Spleen (tissue), 7 donors: ENCODE results near the gene PALD1.

Experiments used
- CTCF ChIP-seq, 11 experiments: fragments of 200-600 bp in 7 of 11; fragments of 450-650 bp in 4 of 11; sonication (generic) in 4 of 11; IDR thresholded peaks in 8 of 11; conservative IDR thresholded peaks in 3 of 11; 1 replicate in 7 of 11; 2 replicates in 4 of 11; pipeline versions ENCODE4 v1.4.0 to v1.8.0; 2016 to 2021; ENCODE audit warnings: antibody characterized with exemption in 11 of 11, inconsistent platforms in 4 of 11, mild to moderate bottlenecking in 1 of 11
- POLR2A ChIP-seq, 3 donors: fragments of 450-650 bp; IDR thresholded peaks; one replicate each; pipeline ENCODE4 v1.5.1; 2017; ENCODE audit warnings: antibody characterized with exemption in 3 of 3, mild to moderate bottlenecking in 1 of 3
- donor health status: DM: no; HTN: no; CAD: no; lungs with moderate emphysema.
- donor health status: DM: no; HTN: no; CAD: no.
- donor health status: DM: no; HTN: no; CAD: no.

GRCh38 chr10:70481105-70481504, 2.5 kb downstream of the PALD1 start:
- TF ChIP-seq CTCF (IDR thresholded peaks at IDR 0.05 in 8 of 11, conservative IDR thresholded peaks at IDR 0.05 in 3 of 11) (no peak), POLR2A (IDR thresholded peaks at IDR 0.05) (no peak)
